T-helper 22 cell (primary cell): Measurements from ENCODE around the gene HGF.
"Not testable (repeated sequence)": the region's sequence is repeated elsewhere in the genome, so short reads cannot be mapped to it uniquely, and the experiment has no call there.

Experiments
- DNase-seq: peaks from one replicate; pipeline ENCODE4 v3.0.0-alpha.2; 2020; ENCODE audit warnings: low read depth

HGF gene

GRCh38 chr7:81769891-81770727 is at the start of gene HGF:
Gene HGF, minus strand, starts transcription at chr7:81770047. Its CDS starts 76 bp downstream, at chr7:81769971.
- DNase-seq, result no peak

GRCh38 chr7:81816312-81816711 is 46.5 kb upstream of the HGF start:
- no peak for DNase-seq

GRCh38 chr7:81812866-81813476 is 43.1 kb upstream of the HGF start:
- DNase-seq, result not testable (repeated sequence)

GRCh38 chr7:81811956-81812865 is 42.4 kb upstream of the HGF start:
- DNase-seq, result no peak

GRCh38 chr7:81810476-81811155 is 40.8 kb upstream of the HGF start:
- no peak for DNase-seq

GRCh38 chr7:81808310-81808709 is 38.5 kb upstream of the HGF start:
- not testable (repeated sequence) for DNase-seq

- DNase-seq, result no peak
Measured at GRCh38 chr7:81803267-81803666, 33.4 kb upstream of the HGF start.

- DNase-seq, result no peak
Measured at GRCh38 chr7:81802251-81802650, 32.4 kb upstream of the HGF start.

- DNase-seq, result no peak
Measured at GRCh38 chr7:81801532-81801931, 31.7 kb upstream of the HGF start.

- no peak for DNase-seq
Measured at GRCh38 chr7:81791568-81792518, 22.0 kb upstream of the HGF start.

GRCh38 chr7:81790686-81791085 is 20.8 kb upstream of the HGF start:
- DNase-seq, result no peak

- no peak for DNase-seq
Measured at GRCh38 chr7:81790120-81790500, 20.3 kb upstream of the HGF start.

- no peak for DNase-seq
Measured at GRCh38 chr7:81789406-81790119, 19.7 kb upstream of the HGF start.

- no peak for DNase-seq
Measured at GRCh38 chr7:81788246-81788645, 18.4 kb upstream of the HGF start.

- no peak for DNase-seq
Measured at GRCh38 chr7:81783818-81784217, 14.0 kb upstream of the HGF start.

GRCh38 chr7:81780914-81781693 is 11.3 kb upstream of the HGF start:
- no peak for DNase-seq

- DNase-seq, result no peak
Measured at GRCh38 chr7:81779706-81780105, 9.9 kb upstream of the HGF start.

GRCh38 chr7:81777697-81778096 is 7.8 kb upstream of the HGF start:
- DNase-seq, result no peak

- DNase-seq, result no peak
Measured at GRCh38 chr7:81776948-81777630, 7.2 kb upstream of the HGF start.
